Neural crest cell (in vitro differentiated cells): ENCODE results near the gene SNAP91. TPM values are rescaled to one million over a fixed set of nuclear protein-coding genes. Genes with fewer than 3 reads are reported as not detected.
"Not testable (repeated sequence)": the region's sequence is repeated elsewhere in the genome, so short reads cannot be mapped to it uniquely, and the experiment has no call there.

Source experiments
- DNase-seq: peaks from one replicate; pipeline ENCODE4 v3.0.0; 2021; ENCODE audit warnings: low read depth, mixed read lengths, low spot score
- H3K27ac Mint-ChIP-seq: one replicate; pipeline ENCODE4 v1.8.0; 2021; ENCODE audit warnings: mild to moderate bottlenecking, mixed read lengths; ENCODE audit not compliant: unreplicated experiment
- H3K27me3 Mint-ChIP-seq: 2 replicates; pipeline ENCODE4 v1.8.0; 2021; ENCODE audit warnings: low read depth, mild to moderate bottlenecking, mixed read lengths
- H3K36me3 Mint-ChIP-seq: 2 replicates; pipeline ENCODE4 v1.8.0; 2021; ENCODE audit warnings: low read depth, mild to moderate bottlenecking, mixed read lengths
- H3K4me1 Mint-ChIP-seq: 2 replicates; pipeline ENCODE4 v1.8.0; 2021; ENCODE audit warnings: mixed read lengths
- H3K4me3 Mint-ChIP-seq: one replicate; pipeline ENCODE4 v1.8.0; 2021; ENCODE audit warnings: mild to moderate bottlenecking, mixed read lengths
- H3K9me3 Mint-ChIP-seq: 2 replicates; pipeline ENCODE4 v1.8.0; 2021; ENCODE audit warnings: mixed read lengths
- CTCF ChIP-seq: fragments of 200-600 bp; sonication (generic); conservative IDR thresholded peaks from 2 replicates; pipeline ENCODE4 v1.5.0; 2021; ENCODE audit warnings: antibody characterized with exemption, mild to moderate bottlenecking
- total RNA-seq: library from RNA; stranded (reverse); gene quantifications from 2 replicates; pipeline ENCODE4 v1.2.1, GENCODE V29; 2021

The SNAP91 gene
- total RNA-seq, 1 donor from 2014 or later: 8.7 TPM

- no peaks in the 10 kb centered on the region for H3K27me3 Mint-ChIP-seq
- H3K4me1 Mint-ChIP-seq: peaks cover 11% of the 10 kb centered on the region
- H3K9me3 Mint-ChIP-seq: no peaks in the 10 kb centered on the region
- peak; percentile 54 for TF ChIP-seq CTCF
- H3K36me3 Mint-ChIP-seq: peaks cover 3% of the 10 kb centered on the region
- no peak overlapping the region for H3K4me3 Mint-ChIP-seq
- H3K27ac Mint-ChIP-seq: no peak overlapping the region
- DNase-seq: no peak
These were observed 116.0 kb downstream of the SNAP91 start for GRCh38 chr6:83592770-83593394.

GRCh38 chr6:83590416-83590815, 118.5 kb downstream of the SNAP91 start:
- Mint-ChIP-seq H3K36me3 (peaks cover 3% of the 10 kb centered on the region), H3K27me3 (no peaks in the 10 kb centered on the region), H3K4me1 (no peaks in the 10 kb centered on the region), H3K27ac (no peak overlapping the region), H3K9me3 (no peaks in the 10 kb centered on the region), H3K4me3 (no peak overlapping the region)
- no peak for TF ChIP-seq CTCF
- DNase-seq: no peak

- Mint-ChIP-seq H3K9me3 (no peaks in the 10 kb centered on the region), H3K27ac (no peak overlapping the region), H3K27me3 (no peaks in the 10 kb centered on the region), H3K36me3 (peaks cover 3% of the 10 kb centered on the region), H3K4me1 (no peaks in the 10 kb centered on the region), H3K4me3 (no peak overlapping the region)
- DNase-seq: no peak
- TF ChIP-seq CTCF: no peak
These were observed 119.8 kb downstream of the SNAP91 start for GRCh38 chr6:83589076-83589475.

GRCh38 chr6:83578057-83578456, 130.8 kb downstream of the SNAP91 start:
- H3K4me3 Mint-ChIP-seq: no peak overlapping the region
- H3K36me3 Mint-ChIP-seq: no peaks in the 10 kb centered on the region
- no peaks in the 10 kb centered on the region for H3K9me3 Mint-ChIP-seq
- no peak overlapping the region for H3K27ac Mint-ChIP-seq
- H3K4me1 Mint-ChIP-seq: no peaks in the 10 kb centered on the region
- DNase-seq: no peak
- H3K27me3 Mint-ChIP-seq: no peaks in the 10 kb centered on the region
- no peak for TF ChIP-seq CTCF

- DNase-seq: no peak
- Mint-ChIP-seq H3K4me3 (no peak overlapping the region), H3K9me3 (peaks cover 5% of the 10 kb centered on the region), H3K36me3 (peaks cover 11% of the 10 kb centered on the region), H3K27ac (no peak overlapping the region), H3K4me1 (no peaks in the 10 kb centered on the region), H3K27me3 (no peaks in the 10 kb centered on the region)
- TF ChIP-seq CTCF: no peak
These were observed 134.1 kb downstream of the SNAP91 start for GRCh38 chr6:83574783-83575182.

- H3K9me3 Mint-ChIP-seq, DNase-seq, H3K27me3 Mint-ChIP-seq, H3K4me3 Mint-ChIP-seq, H3K27ac Mint-ChIP-seq, H3K4me1 Mint-ChIP-seq: not testable (repeated sequence)
- peaks cover 16% of the 10 kb centered on the region for H3K36me3 Mint-ChIP-seq
These were observed 137.2 kb downstream of the SNAP91 start for GRCh38 chr6:83571663-83572185.
